OCI-LY1 (cell line): ENCODE results near the gene NRIP1.

Source experiments
- CTCF ChIP-seq: fragments of 200-600 bp; sonication (generic), shearing (Covaris generic); IDR thresholded peaks from 2 replicates; pipeline ENCODE4 v1.5.1; 2017; ENCODE audit warnings: mild to moderate bottlenecking, antibody characterized with exemption, low read length, moderate library complexity, mixed read lengths
- EZH2 ChIP-seq: fragments of 200-600 bp; sonication (generic), shearing (Covaris generic); IDR thresholded peaks from 2 replicates; pipeline ENCODE4 v1.8.0; 2017; ENCODE audit warnings: borderline replicate concordance, mixed run types, mild to moderate bottlenecking, antibody characterized with exemption, low read length, moderate library complexity, mixed read lengths

DNA sequence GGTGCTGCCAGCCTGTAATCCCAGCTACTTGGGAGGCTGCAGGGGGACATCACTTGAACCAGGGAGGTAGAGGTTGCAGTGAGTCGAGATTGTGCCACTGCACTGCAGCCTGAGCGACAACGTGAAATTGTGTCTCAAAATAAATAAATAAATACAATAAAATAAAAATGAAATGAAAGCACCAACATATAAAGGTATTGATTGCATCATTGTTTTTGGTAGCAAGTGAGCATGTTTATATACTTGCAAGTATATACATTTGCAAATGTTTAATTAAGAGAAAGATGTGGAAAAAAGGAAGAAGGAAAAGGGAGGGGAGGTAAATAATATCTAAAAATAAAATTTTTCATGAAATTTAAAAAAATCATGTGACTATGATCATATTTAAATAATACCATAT is 32.8 kb upstream of the NRIP1 start:
- no peak for TF ChIP-seq CTCF
- TF ChIP-seq EZH2 = no peak
